ENCODE data around the gene PALLD. TPM values are rescaled to one million over a fixed set of nuclear protein-coding genes. Genes with fewer than 3 reads are reported as not detected.

PALLD gene
- total RNA-seq, 6 experiments from 2014 or later: 7.7 to 81.6 (median 24.8) TPM

GRCh38 chr4:168674866-168675265 is 178.0 kb downstream of the PALLD start:
- H3K27ac ChIP-seq: no peak overlapping the region
- no peaks in the 10 kb centered on the region for H3K4me1 ChIP-seq
- ATAC-seq: no peak
- no peak overlapping the region for H3K4me3 ChIP-seq
- H3K36me3 ChIP-seq: no peaks in the 10 kb centered on the region
- TF ChIP-seq CTCF (IDR thresholded peaks at IDR 0.05): no peak
- no peak for TF ChIP-seq POLR2A (IDR thresholded peaks at IDR 0.05)
- 64% methylated on average over 3 of the region's 3 CpGs for WGBS (ENCODE audit: insufficient coverage, low coverage, low lambda C conversion rate, missing lambda C conversion rate)
- H3K9me3 ChIP-seq: no peaks in the 10 kb centered on the region
- no peaks in the 10 kb centered on the region for H3K27me3 ChIP-seq
- DNase-seq: no peak
- intact Hi-C loops (cut with DNase I): no loop called here

DNA sequence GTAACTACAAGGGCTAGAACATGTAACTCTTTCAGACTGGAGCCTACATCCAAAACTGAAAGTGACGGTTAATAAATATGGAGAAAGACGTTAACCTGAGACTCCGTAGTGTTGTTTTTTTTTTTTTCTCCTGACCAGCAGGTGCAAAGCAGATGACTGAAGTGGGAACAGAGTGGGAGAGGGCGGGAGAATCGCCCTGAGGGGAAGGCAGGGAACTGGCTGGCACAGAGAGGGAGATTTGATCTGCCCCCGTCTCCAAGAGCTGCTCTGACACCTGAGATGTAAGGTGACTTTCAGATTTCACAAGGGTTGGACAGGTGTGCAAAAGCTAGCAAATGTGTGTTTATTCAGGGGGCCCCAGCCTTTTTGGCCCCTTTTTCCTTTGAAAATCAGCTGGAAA is 180.2 kb downstream of the PALLD start:
- intact Hi-C loops (cut with DNase I): no loop called here
- Histone ChIP-seq H3K36me3 (no peaks in the 10 kb centered on the region), H3K9me3 (no peaks in the 10 kb centered on the region), H3K27ac (no peak overlapping the region), H3K4me1 (no peaks in the 10 kb centered on the region), H3K4me3 (no peak overlapping the region), H3K27me3 (no peaks in the 10 kb centered on the region)
- 82% methylated on average over 6 of the region's 6 CpGs for WGBS (ENCODE audit: insufficient coverage, low coverage, low lambda C conversion rate, missing lambda C conversion rate)
- TF ChIP-seq POLR2A (IDR thresholded peaks at IDR 0.05) (no peak), CTCF (IDR thresholded peaks at IDR 0.05) (no peak)
- no peak for DNase-seq
- ATAC-seq: no peak

DNA sequence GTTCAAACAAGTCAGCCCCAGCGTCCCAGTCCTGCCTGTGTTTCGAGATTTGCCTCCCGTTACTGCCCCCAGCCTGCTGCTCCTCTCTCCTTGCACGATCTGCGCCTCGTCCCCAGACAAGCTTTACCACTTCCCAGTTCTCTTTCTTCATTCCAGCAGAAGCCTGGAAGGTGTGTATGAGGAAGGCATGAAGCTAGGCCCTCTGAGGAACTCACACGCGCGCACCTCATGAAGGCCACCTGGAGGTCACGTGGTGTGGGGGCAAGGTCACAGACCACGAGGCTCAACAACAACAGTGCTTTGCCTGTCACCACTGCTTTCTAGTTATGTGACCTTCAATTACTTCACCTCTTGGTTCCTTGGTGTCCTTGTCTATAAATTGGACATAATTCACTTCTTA is 181.0 kb downstream of the PALLD start:
- H3K4me3 ChIP-seq: no peak overlapping the region
- H3K27ac ChIP-seq: no peak overlapping the region
- no peaks in the 10 kb centered on the region for H3K27me3 ChIP-seq
- intact Hi-C loops (cut with DNase I): no loop called here
- no peaks in the 10 kb centered on the region for H3K36me3 ChIP-seq
- TF ChIP-seq CTCF (IDR thresholded peaks at IDR 0.05): no peak
- TF ChIP-seq POLR2A (IDR thresholded peaks at IDR 0.05): no peak
- ATAC-seq (no peak), DNase-seq (no peak)
- 89% methylated on average over 9 of the region's 11 CpGs for WGBS (ENCODE audit: insufficient coverage, low coverage, low lambda C conversion rate, missing lambda C conversion rate)
- H3K9me3 ChIP-seq: no peaks in the 10 kb centered on the region
- H3K4me1 ChIP-seq: no peaks in the 10 kb centered on the region

GRCh38 chr4:168678751-168679366 is 182.0 kb downstream of the PALLD start:
- intact Hi-C loops (cut with DNase I): no loop called here
- 84% methylated on average over 7 of the region's 8 CpGs for WGBS (ENCODE audit: insufficient coverage, low coverage, low lambda C conversion rate, missing lambda C conversion rate)
- no peaks in the 10 kb centered on the region for H3K27me3 ChIP-seq
- no peak for ATAC-seq
- H3K4me1 ChIP-seq: no peaks in the 10 kb centered on the region
- H3K27ac ChIP-seq: no peak overlapping the region
- no peaks in the 10 kb centered on the region for H3K9me3 ChIP-seq
- no peak for DNase-seq
- H3K36me3 ChIP-seq: no peaks in the 10 kb centered on the region
- H3K4me3 ChIP-seq: no peak overlapping the region
- no peak for TF ChIP-seq POLR2A (IDR thresholded peaks at IDR 0.05)
- no peak for TF ChIP-seq CTCF (IDR thresholded peaks at IDR 0.05)

- Histone ChIP-seq H3K9me3 (no peaks in the 10 kb centered on the region), H3K27me3 (no peaks in the 10 kb centered on the region), H3K4me3 (no peak overlapping the region), H3K36me3 (no peaks in the 10 kb centered on the region), H3K27ac (no peak overlapping the region), H3K4me1 (no peaks in the 10 kb centered on the region)
- 89% methylated on average over 2 of the region's 3 CpGs for WGBS (ENCODE audit: insufficient coverage, low coverage, low lambda C conversion rate, missing lambda C conversion rate)
- ATAC-seq (no peak), DNase-seq (no peak)
- no peak for TF ChIP-seq CTCF (IDR thresholded peaks at IDR 0.05)
- TF ChIP-seq POLR2A (IDR thresholded peaks at IDR 0.05): no peak
- intact Hi-C loops (cut with DNase I): no loop called here
Measured at GRCh38 chr4:168679397-168679796, 182.5 kb downstream of the PALLD start.

All from right lobe of liver (tissue), 6 donors.